Parathyroid adenoma (tissue), 2 donors: Measurements from ENCODE around the gene PPP6C.
A peak's percentile ranks its signal among the peaks of the same experiment; 100 is the strongest.
"Not testable (repeated sequence)": the region's sequence is repeated elsewhere in the genome, so short reads cannot be mapped to it uniquely, and the experiment has no call there.

Experiments used
- H2AFZ ChIP-seq: fragments of 300-600 bp; sonication (generic); one replicate; pipeline ENCODE4 v1.7.0; 2017; ENCODE audit warnings: antibody characterized with exemption, mild to moderate bottlenecking
- H3K27ac ChIP-seq: fragments of 300-600 bp; sonication (generic); one replicate; pipeline ENCODE4 v1.7.0; 2017
- H3K27me3 ChIP-seq: fragments of 300-600 bp; sonication (generic); one replicate; pipeline ENCODE4 v1.7.0; 2017; ENCODE audit warnings: low read length; ENCODE audit not compliant: control insufficient read depth, insufficient read depth
- H3K36me3 ChIP-seq: fragments of 300-600 bp; sonication (generic); one replicate; pipeline ENCODE4 v1.7.0; 2017; ENCODE audit warnings: low read length; ENCODE audit not compliant: control insufficient read depth, insufficient read depth
- H3K4me1 ChIP-seq: fragments of 300-600 bp; sonication (generic); one replicate; pipeline ENCODE4 v1.7.0; 2017; ENCODE audit warnings: control low read depth
- H3K4me2 ChIP-seq: fragments of 300-600 bp; sonication (generic); one replicate; pipeline ENCODE4 v1.7.0; 2017; ENCODE audit warnings: low read length
- H3K4me3 ChIP-seq: fragments of 300-600 bp; sonication (generic); one replicate; pipeline ENCODE4 v1.7.0; 2017; ENCODE audit warnings: low read depth, low read length
- H3K79me2 ChIP-seq: fragments of 300-600 bp; sonication (generic); one replicate; pipeline ENCODE4 v1.7.0; 2017; ENCODE audit warnings: control low read depth
- H3K9ac ChIP-seq: fragments of 300-600 bp; sonication (generic); one replicate; pipeline ENCODE4 v1.7.0; 2017; ENCODE audit warnings: mild to moderate bottlenecking
- H3K9me3 ChIP-seq: fragments of 300-600 bp; sonication (generic); one replicate; pipeline ENCODE4 v1.7.0; 2017; ENCODE audit warnings: low read length; ENCODE audit not compliant: control insufficient read depth
- TF ChIP-seq, protein P1 (sequence below): fragments of 300-600 bp; sonication (generic); IDR thresholded peaks from one replicate; pipeline ENCODE4 v1.7.0; 2017; ENCODE audit warnings: antibody characterized with exemption, mild to moderate bottlenecking
- donor health status: primary hyperparathyroidism.

The PPP6C gene

DNA sequence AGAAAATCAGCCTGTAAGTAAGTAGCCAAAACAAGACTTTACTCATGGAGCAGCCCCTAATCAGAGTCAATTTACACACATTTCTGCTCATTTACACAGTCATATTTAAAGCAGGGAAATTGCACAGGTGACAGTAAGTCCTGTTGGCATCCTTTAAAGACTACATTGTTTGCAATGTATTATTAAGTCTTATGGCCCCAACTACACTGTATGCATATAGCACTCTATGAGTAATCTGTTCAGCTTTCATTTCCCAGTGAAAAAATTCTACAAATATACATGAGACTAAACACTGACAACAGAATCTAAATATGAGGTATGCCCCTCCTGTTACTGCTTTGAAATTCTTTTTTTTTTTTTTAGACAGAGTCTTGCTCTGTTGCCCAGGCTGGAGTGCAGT is 19.7 kb downstream of the PPP6C start:
- H3K79me2 ChIP-seq = peaks cover 7% of the 10 kb centered on the region
- TF ChIP-seq, protein P1, sequence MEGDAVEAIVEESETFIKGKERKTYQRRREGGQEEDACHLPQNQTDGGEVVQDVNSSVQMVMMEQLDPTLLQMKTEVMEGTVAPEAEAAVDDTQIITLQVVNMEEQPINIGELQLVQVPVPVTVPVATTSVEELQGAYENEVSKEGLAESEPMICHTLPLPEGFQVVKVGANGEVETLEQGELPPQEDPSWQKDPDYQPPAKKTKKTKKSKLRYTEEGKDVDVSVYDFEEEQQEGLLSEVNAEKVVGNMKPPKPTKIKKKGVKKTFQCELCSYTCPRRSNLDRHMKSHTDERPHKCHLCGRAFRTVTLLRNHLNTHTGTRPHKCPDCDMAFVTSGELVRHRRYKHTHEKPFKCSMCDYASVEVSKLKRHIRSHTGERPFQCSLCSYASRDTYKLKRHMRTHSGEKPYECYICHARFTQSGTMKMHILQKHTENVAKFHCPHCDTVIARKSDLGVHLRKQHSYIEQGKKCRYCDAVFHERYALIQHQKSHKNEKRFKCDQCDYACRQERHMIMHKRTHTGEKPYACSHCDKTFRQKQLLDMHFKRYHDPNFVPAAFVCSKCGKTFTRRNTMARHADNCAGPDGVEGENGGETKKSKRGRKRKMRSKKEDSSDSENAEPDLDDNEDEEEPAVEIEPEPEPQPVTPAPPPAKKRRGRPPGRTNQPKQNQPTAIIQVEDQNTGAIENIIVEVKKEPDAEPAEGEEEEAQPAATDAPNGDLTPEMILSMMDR = no peak
- no peaks in the 10 kb centered on the region for H3K27me3 ChIP-seq
- no peak overlapping the region for H3K27ac ChIP-seq
- H3K4me3 ChIP-seq = no peak overlapping the region
- H3K4me1 ChIP-seq = no peaks in the 10 kb centered on the region
- no peaks in the 10 kb centered on the region for H3K9me3 ChIP-seq
- no peak overlapping the region for H2AFZ ChIP-seq
- H3K4me2 ChIP-seq = no peak overlapping the region
- H3K36me3 ChIP-seq = no peaks in the 10 kb centered on the region
- H3K9ac ChIP-seq = no peak overlapping the region

- H3K27ac ChIP-seq = no peak overlapping the region
- TF ChIP-seq, protein P1 = no peak
- H3K4me1 ChIP-seq = no peaks in the 10 kb centered on the region
These were observed 22.8 kb downstream of the PPP6C start for GRCh38 chr9:125166762-125167161.

DNA sequence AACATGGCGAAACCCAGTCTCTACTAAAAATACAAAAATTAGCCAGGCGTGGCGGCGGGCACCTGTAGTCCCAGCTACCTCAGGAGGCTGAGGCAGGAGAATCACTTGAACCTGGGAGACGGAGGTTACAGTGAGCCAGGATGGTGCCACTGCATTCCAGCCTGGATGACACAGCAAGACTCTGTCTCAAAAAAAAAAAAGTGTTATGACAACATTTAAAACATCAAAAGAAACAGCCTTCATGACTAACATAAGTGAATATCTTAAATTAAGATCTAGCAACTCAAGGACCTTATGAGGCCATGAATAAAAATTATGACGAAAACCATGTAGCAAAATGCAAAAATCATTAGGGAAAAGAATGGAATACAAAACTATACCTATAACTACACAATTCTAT is 26.7 kb downstream of the PPP6C start:
- not testable (repeated sequence) for H3K79me2 ChIP-seq, H3K4me1 ChIP-seq, H3K36me3 ChIP-seq, H3K27me3 ChIP-seq, H3K9ac ChIP-seq, H3K4me3 ChIP-seq, H3K27ac ChIP-seq, H3K9me3 ChIP-seq, H2AFZ ChIP-seq, H3K4me2 ChIP-seq

More at GRCh38 chr9:125166762-125167161, 22.8 kb downstream of the PPP6C start:
- no peaks in the 10 kb centered on the region for H3K27me3 ChIP-seq
- no peaks in the 10 kb centered on the region for H3K79me2 ChIP-seq
- H3K4me3 ChIP-seq = no peak overlapping the region
- no peaks in the 10 kb centered on the region for H3K9me3 ChIP-seq
- no peak overlapping the region for H3K9ac ChIP-seq
- no peaks in the 10 kb centered on the region for H3K36me3 ChIP-seq
- no peak overlapping the region for H3K4me2 ChIP-seq
- no peak overlapping the region for H2AFZ ChIP-seq

- Histone ChIP-seq H3K79me2 (no peaks in the 10 kb centered on the region), H3K9me3 (no peaks in the 10 kb centered on the region), H3K27me3 (no peaks in the 10 kb centered on the region), H3K4me3 (no peak overlapping the region), H3K4me1 (no peaks in the 10 kb centered on the region), H3K27ac (no peak overlapping the region), H2AFZ (no peak overlapping the region), H3K9ac (no peak overlapping the region), H3K4me2 (peak overlapping the region; percentile 6), H3K36me3 (no peaks in the 10 kb centered on the region)
- TF ChIP-seq, protein P1 = no peak
These were observed 28.2 kb downstream of the PPP6C start for GRCh38 chr9:125161284-125161918.

DNA sequence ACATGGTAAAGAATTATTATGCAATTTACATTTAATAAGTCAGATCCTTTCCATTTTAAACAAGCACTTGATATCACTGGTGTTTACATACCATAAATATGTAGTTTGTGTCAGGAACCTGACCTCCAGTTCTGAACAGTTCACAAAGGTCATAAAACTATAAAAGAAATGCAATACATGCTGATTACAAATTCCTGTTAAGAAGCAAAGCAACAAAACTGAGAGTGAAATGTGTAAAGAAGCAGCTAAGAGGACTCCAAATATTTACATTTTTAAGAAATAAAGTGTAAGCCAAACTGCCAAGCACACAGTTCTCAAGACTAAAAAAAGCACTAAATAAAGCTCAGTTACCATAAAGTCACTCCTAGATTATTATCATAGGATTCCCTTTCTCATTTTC is 28.9 kb downstream of the PPP6C start:
- TF ChIP-seq, protein P1 = no peak
- no peaks in the 10 kb centered on the region for H3K9me3 ChIP-seq
- H3K4me3 ChIP-seq = no peak overlapping the region
- H3K9ac ChIP-seq = no peak overlapping the region
- no peaks in the 10 kb centered on the region for H3K36me3 ChIP-seq
- no peaks in the 10 kb centered on the region for H3K27me3 ChIP-seq
- no peaks in the 10 kb centered on the region for H3K79me2 ChIP-seq
- H3K27ac ChIP-seq = no peak overlapping the region
- peak overlapping the region; percentile 6 for H3K4me2 ChIP-seq
- no peak overlapping the region for H2AFZ ChIP-seq
- H3K4me1 ChIP-seq = no peaks in the 10 kb centered on the region
